Trophoblast cell (in vitro differentiated cells and primary cell): ENCODE results near the gene ATP8A2.

ENCODE experiments used
- DNase-seq, 2 donors: peaks; one replicate each; pipeline ENCODE4 v3.0.0-alpha.2; 2016
- H2AFZ ChIP-seq: 2 replicates; pipeline ENCODE4 v1.6.1; 2013; ENCODE audit warnings: low read length, moderate library complexity, mild to moderate bottlenecking; ENCODE audit not compliant: insufficient read depth, poor library complexity
- H2AK5ac ChIP-seq: 2 replicates; pipeline ENCODE4 v1.6.1; 2013; ENCODE audit warnings: mild to moderate bottlenecking, low read length
- H2BK120ac ChIP-seq: 2 replicates; pipeline ENCODE4 v1.6.1; 2013; ENCODE audit warnings: low read length, mild to moderate bottlenecking, moderate library complexity; ENCODE audit not compliant: insufficient read depth, poor library complexity
- H2BK12ac ChIP-seq: 2 replicates; pipeline ENCODE4 v1.6.1; 2013; ENCODE audit warnings: mild to moderate bottlenecking, low read length, moderate library complexity
- H2BK5ac ChIP-seq: 2 replicates; pipeline ENCODE4 v1.6.1; 2013; ENCODE audit warnings: low read length, low read depth, moderate library complexity, mild to moderate bottlenecking; ENCODE audit not compliant: poor library complexity
- H3K14ac ChIP-seq: 2 replicates; pipeline ENCODE4 v1.6.1; 2013; ENCODE audit warnings: mild to moderate bottlenecking, low read length
- H3K18ac ChIP-seq: 2 replicates; pipeline ENCODE4 v1.6.1; 2013; ENCODE audit warnings: mild to moderate bottlenecking, low read length
- H3K23ac ChIP-seq: 2 replicates; pipeline ENCODE4 v1.6.1; 2013; ENCODE audit warnings: low read length
- H3K27ac ChIP-seq: 2 replicates; pipeline ENCODE4 v1.5.1; 2013; ENCODE audit warnings: low read depth, mild to moderate bottlenecking, inconsistent platforms, low read length, moderate library complexity
- H3K27me3 ChIP-seq: 2 replicates; pipeline ENCODE4 v1.6.1; 2013; ENCODE audit warnings: inconsistent platforms, mild to moderate bottlenecking, low read length, moderate library complexity; ENCODE audit not compliant: insufficient read depth
- H3K36me3 ChIP-seq, 2 experiments: 1 replicate in 1 of 2; 2 replicates in 1 of 2; pipeline ENCODE4 v1.6.1; 2013; ENCODE audit warnings: low read length in 2 of 2, mild to moderate bottlenecking in 2 of 2, moderate library complexity in 1 of 2; ENCODE audit not compliant: insufficient read depth in 2 of 2, control insufficient read depth in 1 of 2
- H3K4ac ChIP-seq: 2 replicates; pipeline ENCODE4 v1.6.1; 2013; ENCODE audit warnings: low read depth, mild to moderate bottlenecking, low read length, moderate library complexity
- H3K4me1 ChIP-seq, 2 experiments: 1 replicate in 1 of 2; 2 replicates in 1 of 2; pipeline ENCODE4 v1.6.1; 2013; ENCODE audit warnings: low read length in 2 of 2, mild to moderate bottlenecking in 2 of 2, moderate library complexity in 1 of 2; ENCODE audit not compliant: insufficient read depth in 2 of 2, control insufficient read depth in 1 of 2
- H3K4me2 ChIP-seq: 2 replicates; pipeline ENCODE4 v1.6.1; 2013; ENCODE audit warnings: inconsistent platforms, mild to moderate bottlenecking, low read length, moderate library complexity
- H3K4me3 ChIP-seq: 2 replicates; pipeline ENCODE4 v1.5.1; 2013; ENCODE audit warnings: mild to moderate bottlenecking, low read depth, low read length, inconsistent platforms
- H3K79me1 ChIP-seq: one replicate; pipeline ENCODE4 v1.6.1; 2013; ENCODE audit warnings: low read length
- H3K79me2 ChIP-seq: 2 replicates; pipeline ENCODE4 v1.6.1; 2013; ENCODE audit warnings: low read length, mild to moderate bottlenecking; ENCODE audit not compliant: control insufficient read depth, insufficient read depth, poor library complexity
- H3K9ac ChIP-seq: 2 replicates; pipeline ENCODE4 v1.6.1; 2013; ENCODE audit warnings: mild to moderate bottlenecking, low read length
- H3K9me3 ChIP-seq: 2 replicates; pipeline ENCODE4 v1.6.1; 2013; ENCODE audit warnings: low read depth, mild to moderate bottlenecking, control low read depth, inconsistent platforms, low read length; ENCODE audit not compliant: insufficient read depth
- H4K12ac ChIP-seq: 2 replicates; pipeline ENCODE4 v1.6.1; 2013; ENCODE audit warnings: low read depth, mild to moderate bottlenecking, low read length, moderate library complexity
- H4K8ac ChIP-seq: 2 replicates; pipeline ENCODE4 v1.6.1; 2013; ENCODE audit warnings: low read depth, mild to moderate bottlenecking, low read length, moderate library complexity
- H4K91ac ChIP-seq: one replicate; pipeline ENCODE4 v1.6.1; 2013; ENCODE audit warnings: low read depth, mild to moderate bottlenecking, low read length, moderate library complexity
- WGBS: extraction: QIAGEN DNeasy Blood & Tissue Kit; methylation state at CpG from one replicate; pipeline ENCODE4 v1.1.7; 2013; ENCODE audit warnings: missing lambda C conversion rate; ENCODE audit not compliant: insufficient read length, insufficient coverage; ENCODE audit errors: extremely low coverage; 5-methylcytosine and 5-hydroxymethylcytosine counted together

ATP8A2 gene

DNA sequence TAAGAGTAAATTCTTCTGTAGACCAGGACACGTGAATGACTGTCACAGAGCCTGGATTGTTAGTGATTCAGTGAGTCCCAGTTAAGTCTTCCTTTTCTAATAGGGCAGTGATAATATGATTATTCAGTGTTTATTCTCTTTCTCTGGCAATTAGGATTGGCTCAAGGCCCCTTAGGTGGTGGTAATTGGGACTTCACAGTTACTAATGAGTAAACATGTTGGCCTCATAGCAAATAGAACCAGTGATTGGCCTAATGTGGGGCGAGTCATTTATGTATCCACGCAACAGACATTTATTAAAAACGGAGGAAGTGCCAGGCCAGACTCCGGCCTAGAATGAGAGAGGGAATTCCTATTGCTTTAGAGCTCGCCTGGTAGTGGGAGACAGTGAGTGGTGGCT, 607.6 kb downstream of the ATP8A2 start:
- Histone ChIP-seq H3K4me2 (no peak overlapping the region), H3K4me3 (no peak overlapping the region), H3K27me3 (no peaks in the 10 kb centered on the region), H3K27ac (no peak overlapping the region), H3K4me1 (peaks cover 0 to 2% of the 10 kb centered on the region in 2 experiments), H2BK12ac (no peak overlapping the region), H2AK5ac (no peak overlapping the region), H3K9ac (no peak overlapping the region), H3K36me3 (no peaks in the 10 kb centered on the region), H4K12ac (no peak overlapping the region), H3K14ac (no peak overlapping the region), H2AFZ (no peak overlapping the region), H3K9me3 (no peaks in the 10 kb centered on the region), H3K4ac (no peak overlapping the region), H3K79me1 (no peaks in the 10 kb centered on the region), H2BK120ac (no peak overlapping the region), H3K18ac (no peak overlapping the region), H4K8ac (no peak overlapping the region), H3K79me2 (no peaks in the 10 kb centered on the region), H3K23ac (no peak overlapping the region), H2BK5ac (no peak overlapping the region), H4K91ac (no peak overlapping the region)
- no CpG with 5 or more reads among the region's 6 CpGs for WGBS
- no peak for DNase-seq

DNA sequence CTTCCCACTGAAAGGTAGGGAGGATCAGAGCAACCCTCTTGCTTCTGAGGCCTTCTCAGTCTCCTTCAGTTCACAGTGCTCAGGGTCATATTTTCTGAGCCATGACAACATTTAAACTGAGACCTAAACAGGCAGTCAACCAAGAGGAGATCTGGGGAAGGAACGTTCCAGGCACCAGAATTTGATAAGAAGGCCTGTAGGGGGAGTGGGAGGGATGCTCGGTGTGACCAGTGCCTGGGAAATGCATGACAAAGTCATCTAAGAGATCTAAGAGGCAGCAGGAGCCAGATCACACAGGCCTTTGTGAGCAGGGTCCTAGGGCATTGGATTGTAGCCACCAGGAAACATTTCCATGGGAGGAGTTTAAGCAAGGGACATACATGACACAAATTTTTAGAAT, 608.5 kb downstream of the ATP8A2 start:
- Histone ChIP-seq H3K4me2 (no peak overlapping the region), H4K8ac (no peak overlapping the region), H2AFZ (no peak overlapping the region), H3K79me2 (no peaks in the 10 kb centered on the region), H2BK12ac (no peak overlapping the region), H3K79me1 (no peaks in the 10 kb centered on the region), H3K14ac (no peak overlapping the region), H3K9ac (no peak overlapping the region), H2BK5ac (no peak overlapping the region), H3K9me3 (no peaks in the 10 kb centered on the region), H3K4me1 (peaks cover 0 to 2% of the 10 kb centered on the region in 2 experiments), H3K23ac (no peak overlapping the region), H3K27me3 (no peaks in the 10 kb centered on the region), H3K36me3 (no peaks in the 10 kb centered on the region), H3K27ac (no peak overlapping the region), H4K12ac (no peak overlapping the region), H2AK5ac (no peak overlapping the region), H3K4me3 (no peak overlapping the region), H4K91ac (no peak overlapping the region), H2BK120ac (no peak overlapping the region), H3K4ac (no peak overlapping the region), H3K18ac (no peak overlapping the region)
- peak; percentile 14 to 41 for DNase-seq
- no CpG with 5 or more reads among the region's 2 CpGs for whole genome bisulfite sequencing

DNA sequence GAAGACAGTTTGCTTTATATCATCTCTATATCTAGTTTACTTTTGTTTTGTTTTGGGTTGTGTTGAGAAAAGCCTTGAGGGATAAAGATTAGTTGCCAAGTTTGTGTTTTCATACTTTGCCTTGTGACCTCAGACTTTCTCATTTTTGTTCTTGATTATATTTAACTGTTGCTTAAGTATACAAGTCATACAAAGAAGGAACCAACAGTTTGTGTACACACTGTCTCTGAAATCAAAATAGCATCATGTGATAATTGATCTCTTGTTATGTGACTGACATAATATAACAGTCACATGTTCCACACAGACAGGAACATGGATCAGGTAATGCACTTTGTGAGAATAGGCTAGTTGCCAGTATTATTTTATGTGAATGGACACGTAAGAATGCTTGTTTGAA, 609.3 kb downstream of the ATP8A2 start:
- H4K91ac ChIP-seq = no peak overlapping the region
- no peaks in the 10 kb centered on the region for H3K36me3 ChIP-seq
- H3K18ac ChIP-seq = no peak overlapping the region
- H3K23ac ChIP-seq = no peak overlapping the region
- no peaks in the 10 kb centered on the region for H3K9me3 ChIP-seq
- no peaks in the 10 kb centered on the region for H3K27me3 ChIP-seq
- H2BK120ac ChIP-seq = no peak overlapping the region
- DNase-seq = no peak
- WGBS = no CpG with 5 or more reads among the region's 1 CpG
- no peak overlapping the region for H2AFZ ChIP-seq
- H3K27ac ChIP-seq = no peak overlapping the region
- peaks cover 0 to 2% of the 10 kb centered on the region in 2 experiments for H3K4me1 ChIP-seq
- H4K12ac ChIP-seq = no peak overlapping the region
- H2AK5ac ChIP-seq = no peak overlapping the region
- no peak overlapping the region for H3K4ac ChIP-seq
- H3K4me2 ChIP-seq = no peak overlapping the region
- no peak overlapping the region for H2BK12ac ChIP-seq
- no peaks in the 10 kb centered on the region for H3K79me2 ChIP-seq
- H3K79me1 ChIP-seq = no peaks in the 10 kb centered on the region
- no peak overlapping the region for H3K9ac ChIP-seq
- H3K4me3 ChIP-seq = no peak overlapping the region
- H4K8ac ChIP-seq = no peak overlapping the region
- H2BK5ac ChIP-seq = no peak overlapping the region
- no peak overlapping the region for H3K14ac ChIP-seq

GRCh38 chr13:25982907-25983306, 611.1 kb downstream of the ATP8A2 start:
- H3K27me3 ChIP-seq = no peaks in the 10 kb centered on the region
- no peak for DNase-seq
- no peak overlapping the region for H2BK5ac ChIP-seq

More at GRCh38 chr13:25982907-25983306, 611.1 kb downstream of the ATP8A2 start:
- H3K79me2 ChIP-seq = no peaks in the 10 kb centered on the region
- no peak overlapping the region for H3K9ac ChIP-seq
- no peak overlapping the region for H3K4me3 ChIP-seq
- H3K36me3 ChIP-seq = no peaks in the 10 kb centered on the region
- no peak overlapping the region for H3K18ac ChIP-seq
- H3K4me2 ChIP-seq = no peak overlapping the region
- no peak overlapping the region for H2BK120ac ChIP-seq
- no peak overlapping the region for H2AK5ac ChIP-seq
- H4K12ac ChIP-seq = no peak overlapping the region
- no peaks in the 10 kb centered on the region for H3K4me1 ChIP-seq
- H4K91ac ChIP-seq = no peak overlapping the region
- no peaks in the 10 kb centered on the region for H3K79me1 ChIP-seq
- no peak overlapping the region for H3K23ac ChIP-seq
- H3K27ac ChIP-seq = no peak overlapping the region
- no peak overlapping the region for H2BK12ac ChIP-seq
- no peak overlapping the region for H3K4ac ChIP-seq
- H3K14ac ChIP-seq = no peak overlapping the region
- H4K8ac ChIP-seq = no peak overlapping the region
- no peak overlapping the region for H2AFZ ChIP-seq
- no peaks in the 10 kb centered on the region for H3K9me3 ChIP-seq
